ENCODE results near the gene MTMR8.

- TF ChIP-seq MAX (IDR thresholded peaks at IDR 0.05) (no peak), RNF2 (IDR thresholded peaks at IDR 0.05; ENCODE audit: borderline replicate concordance, low read depth) (no peak), ZNF302 (CRISPR knock-in tag; IDR thresholded peaks at IDR 0.05) (no peak), CHD2 (IDR thresholded peaks at IDR 0.05; ENCODE audit: low read length, partially characterized antibody) (no peak), POLR2A (IDR thresholded peaks at IDR 0.05; ENCODE audit: low read length) (no peak), RAD21 (conservative IDR thresholded peaks at IDR 0.05 in 1 of 2, IDR thresholded peaks at IDR 0.05 in 1 of 2) (no peak), NFE2L2 (conservative IDR thresholded peaks at IDR 0.05; ENCODE audit: low read length) (no peak), SMC3 (IDR thresholded peaks at IDR 0.05) (no peak)
- TF ChIP-seq, protein P1, sequence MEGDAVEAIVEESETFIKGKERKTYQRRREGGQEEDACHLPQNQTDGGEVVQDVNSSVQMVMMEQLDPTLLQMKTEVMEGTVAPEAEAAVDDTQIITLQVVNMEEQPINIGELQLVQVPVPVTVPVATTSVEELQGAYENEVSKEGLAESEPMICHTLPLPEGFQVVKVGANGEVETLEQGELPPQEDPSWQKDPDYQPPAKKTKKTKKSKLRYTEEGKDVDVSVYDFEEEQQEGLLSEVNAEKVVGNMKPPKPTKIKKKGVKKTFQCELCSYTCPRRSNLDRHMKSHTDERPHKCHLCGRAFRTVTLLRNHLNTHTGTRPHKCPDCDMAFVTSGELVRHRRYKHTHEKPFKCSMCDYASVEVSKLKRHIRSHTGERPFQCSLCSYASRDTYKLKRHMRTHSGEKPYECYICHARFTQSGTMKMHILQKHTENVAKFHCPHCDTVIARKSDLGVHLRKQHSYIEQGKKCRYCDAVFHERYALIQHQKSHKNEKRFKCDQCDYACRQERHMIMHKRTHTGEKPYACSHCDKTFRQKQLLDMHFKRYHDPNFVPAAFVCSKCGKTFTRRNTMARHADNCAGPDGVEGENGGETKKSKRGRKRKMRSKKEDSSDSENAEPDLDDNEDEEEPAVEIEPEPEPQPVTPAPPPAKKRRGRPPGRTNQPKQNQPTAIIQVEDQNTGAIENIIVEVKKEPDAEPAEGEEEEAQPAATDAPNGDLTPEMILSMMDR (IDR thresholded peaks at IDR 0.05) = no peak
Observed at GRCh38 chrX:64306712-64307111, 88.5 kb downstream of the MTMR8 start.

Measured in A549 (cell line).